ENCODE results near the gene SLC39A2.

Gene SLC39A2

DNA sequence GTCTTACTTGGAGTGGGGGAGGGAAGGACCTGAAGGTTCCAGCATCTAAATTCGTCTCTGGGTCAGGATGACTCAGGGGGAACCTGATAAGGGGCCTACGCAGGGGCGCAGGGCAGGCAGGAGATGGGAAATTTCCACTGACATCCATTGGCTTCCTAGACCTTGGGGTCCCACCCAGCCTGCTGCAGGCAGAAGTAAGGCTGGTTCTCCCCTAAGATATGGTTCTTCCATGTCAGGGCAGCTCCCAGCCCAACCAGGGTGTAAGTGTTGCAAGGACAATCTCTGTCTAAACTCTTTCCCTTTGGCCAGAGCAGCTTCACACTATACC lies 27.9 kb downstream of the SLC39A2 start:
- peaks cover 59% of the 10 kb centered on the region for H3K27me3 ChIP-seq
- H3K27ac ChIP-seq, result no peak overlapping the region
- no peak overlapping the region for H3K4me3 ChIP-seq (ENCODE audit: low read depth in 1 of 2, low read length in 1 of 2)
- H3K4me1 ChIP-seq (ENCODE audit: control insufficient read depth in 1 of 2, insufficient read depth in 1 of 2, low read depth in 1 of 2, low read length in 1 of 2), result peaks cover 7 to 16% of the 10 kb centered on the region in 2 experiments
- TF ChIP-seq, protein P1, sequence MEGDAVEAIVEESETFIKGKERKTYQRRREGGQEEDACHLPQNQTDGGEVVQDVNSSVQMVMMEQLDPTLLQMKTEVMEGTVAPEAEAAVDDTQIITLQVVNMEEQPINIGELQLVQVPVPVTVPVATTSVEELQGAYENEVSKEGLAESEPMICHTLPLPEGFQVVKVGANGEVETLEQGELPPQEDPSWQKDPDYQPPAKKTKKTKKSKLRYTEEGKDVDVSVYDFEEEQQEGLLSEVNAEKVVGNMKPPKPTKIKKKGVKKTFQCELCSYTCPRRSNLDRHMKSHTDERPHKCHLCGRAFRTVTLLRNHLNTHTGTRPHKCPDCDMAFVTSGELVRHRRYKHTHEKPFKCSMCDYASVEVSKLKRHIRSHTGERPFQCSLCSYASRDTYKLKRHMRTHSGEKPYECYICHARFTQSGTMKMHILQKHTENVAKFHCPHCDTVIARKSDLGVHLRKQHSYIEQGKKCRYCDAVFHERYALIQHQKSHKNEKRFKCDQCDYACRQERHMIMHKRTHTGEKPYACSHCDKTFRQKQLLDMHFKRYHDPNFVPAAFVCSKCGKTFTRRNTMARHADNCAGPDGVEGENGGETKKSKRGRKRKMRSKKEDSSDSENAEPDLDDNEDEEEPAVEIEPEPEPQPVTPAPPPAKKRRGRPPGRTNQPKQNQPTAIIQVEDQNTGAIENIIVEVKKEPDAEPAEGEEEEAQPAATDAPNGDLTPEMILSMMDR (IDR thresholded peaks at IDR 0.05), result no peak
- no peaks in the 10 kb centered on the region for H3K9me3 ChIP-seq
- no peaks in the 10 kb centered on the region for H3K36me3 ChIP-seq

DNA sequence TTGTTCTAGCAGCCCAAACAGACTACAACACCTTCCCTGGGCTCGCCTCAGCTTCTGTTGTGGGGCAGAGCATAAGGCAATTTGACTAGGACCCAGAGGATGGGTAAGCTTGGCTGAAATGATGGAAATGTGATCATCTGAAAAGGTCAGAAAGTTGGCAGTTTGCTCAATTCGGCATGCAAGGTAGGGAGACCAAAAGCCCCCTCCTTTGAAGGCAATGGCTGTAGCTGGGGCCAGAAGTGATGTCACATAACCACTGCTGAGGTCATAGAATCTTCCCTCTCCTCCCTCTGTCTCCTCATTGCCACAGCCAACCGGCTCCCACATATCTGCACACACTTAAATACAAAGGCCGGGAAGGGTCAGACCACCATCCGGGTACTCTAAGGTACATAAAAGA lies 30.8 kb downstream of the SLC39A2 start, which contains the start of gene TPPP2:
TSS of gene TPPP2 (plus strand) at position 301 of the 400 bp plus-strand sequence. CDS start 365 bp downstream, outside the sequence.
- no peak within 1 kb of the TSS for H3K27ac ChIP-seq
- peaks cover 0 to 7% of the 10 kb centered on the region in 2 experiments for H3K4me1 ChIP-seq (ENCODE audit: control insufficient read depth in 1 of 2, insufficient read depth in 1 of 2, low read depth in 1 of 2, low read length in 1 of 2)
- no peaks in the 10 kb centered on the region for H3K36me3 ChIP-seq
- H3K27me3 ChIP-seq, result peaks cover 29% of the 10 kb centered on the region
- H3K4me3 ChIP-seq (ENCODE audit: low read depth in 1 of 2, low read length in 1 of 2), result no peak within 1 kb of the TSS
- no peaks in the 10 kb centered on the region for H3K9me3 ChIP-seq
- TF ChIP-seq, protein P1 (IDR thresholded peaks at IDR 0.05), result no peak

DNA sequence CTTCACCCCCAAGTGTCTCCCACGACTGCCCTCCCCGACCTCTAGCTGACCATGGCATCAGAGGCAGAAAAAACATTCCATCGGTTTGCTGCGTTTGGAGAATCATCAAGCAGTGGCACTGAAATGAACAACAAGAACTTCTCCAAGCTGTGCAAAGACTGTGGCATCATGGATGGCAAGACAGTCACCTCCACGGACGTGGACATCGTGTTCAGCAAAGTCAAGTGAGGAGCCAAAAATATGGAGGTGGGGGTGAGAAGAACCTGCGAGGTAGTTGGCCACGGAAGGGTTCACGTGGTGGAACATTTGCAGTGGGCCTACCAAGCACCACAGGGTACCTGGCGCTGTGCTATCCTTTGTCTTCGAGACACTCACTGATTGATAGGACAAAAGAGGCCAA lies 31.4 kb downstream of the SLC39A2 start:
- TF ChIP-seq, protein P1 (IDR thresholded peaks at IDR 0.05), result no peak
- Histone ChIP-seq H3K4me1 (ENCODE audit: control insufficient read depth in 1 of 2, insufficient read depth in 1 of 2, low read depth in 1 of 2, low read length in 1 of 2) (peaks cover 0 to under 1% of the 10 kb centered on the region in 2 experiments), H3K9me3 (no peaks in the 10 kb centered on the region), H3K4me3 (ENCODE audit: low read depth in 1 of 2, low read length in 1 of 2) (no peak overlapping the region), H3K27ac (no peak overlapping the region), H3K36me3 (no peaks in the 10 kb centered on the region), H3K27me3 (peaks cover 23% of the 10 kb centered on the region)

DNA sequence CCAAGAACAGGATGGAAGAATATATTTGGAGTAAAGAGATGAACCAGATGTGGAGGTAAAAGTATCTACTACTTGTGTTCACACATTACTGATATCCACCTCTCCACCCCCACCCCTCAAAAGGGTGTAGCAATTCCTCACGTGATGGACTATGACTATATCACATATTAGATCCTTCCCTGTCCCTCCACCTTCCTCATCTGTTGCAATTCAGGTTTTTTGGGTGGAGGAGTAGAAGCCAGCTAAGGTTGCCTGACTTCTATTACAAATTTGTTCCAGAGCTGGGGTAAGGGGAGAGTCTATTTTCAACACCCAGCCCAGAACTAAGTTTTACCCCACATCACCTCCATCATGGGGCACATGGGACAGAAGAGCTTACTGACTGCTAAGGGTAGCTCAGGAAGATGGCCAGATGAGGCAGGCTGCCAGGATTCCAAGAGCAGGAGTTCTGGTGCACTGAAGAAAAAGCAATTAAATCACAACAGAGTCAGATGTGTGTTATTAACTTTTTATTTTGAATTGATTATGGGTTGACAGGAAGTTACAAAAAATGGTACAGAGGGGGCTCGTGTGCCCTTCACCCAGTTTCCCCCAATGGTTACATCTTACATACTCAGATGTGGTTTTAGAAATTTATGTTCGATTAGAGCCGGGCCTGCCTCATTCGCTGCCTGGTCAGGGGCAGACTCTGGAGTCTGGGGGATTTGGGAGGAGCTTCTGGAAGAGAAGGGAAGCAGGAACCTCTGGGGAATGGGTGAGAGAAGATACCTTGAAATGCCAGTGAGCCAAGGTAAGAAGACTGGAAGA lies 33.4 kb downstream of the SLC39A2 start:
- peaks cover 3% of the 10 kb centered on the region for H3K27me3 ChIP-seq

DNA sequence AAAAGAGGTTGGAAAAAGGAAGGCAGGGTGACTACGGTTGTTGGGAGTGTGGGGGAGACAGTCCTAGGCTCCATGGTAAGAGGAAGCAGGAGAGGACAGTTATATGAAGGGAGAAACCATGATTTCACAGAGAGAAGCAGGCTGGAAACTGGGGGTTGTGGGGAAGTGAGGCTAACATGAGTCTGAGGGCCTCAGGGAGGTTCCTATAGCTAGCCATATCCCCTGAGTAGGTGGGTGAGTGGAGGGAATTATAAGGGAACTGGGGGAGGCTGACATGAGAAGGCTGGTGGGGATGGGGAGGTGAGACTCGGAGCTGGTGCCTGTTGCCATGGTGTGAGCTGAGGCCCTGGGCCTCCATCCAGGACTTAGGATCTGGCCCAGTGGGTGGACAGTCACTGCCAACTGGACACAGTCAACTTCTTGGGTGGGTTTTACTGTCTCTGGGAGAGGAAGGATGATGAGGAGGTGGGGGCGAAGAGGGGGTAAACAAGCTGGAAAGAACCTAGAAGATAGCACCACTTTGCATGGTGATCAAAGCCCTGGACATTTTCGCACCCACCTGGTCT lies 34.1 kb downstream of the SLC39A2 start:
- no peaks in the 10 kb centered on the region for H3K36me3 ChIP-seq
- H3K27me3 ChIP-seq, result no peaks in the 10 kb centered on the region
- no peak overlapping the region for H3K4me3 ChIP-seq (ENCODE audit: low read depth in 1 of 2, low read length in 1 of 2)
- no peaks in the 10 kb centered on the region for H3K4me1 ChIP-seq (ENCODE audit: control insufficient read depth in 1 of 2, insufficient read depth in 1 of 2, low read depth in 1 of 2, low read length in 1 of 2)
- H3K9me3 ChIP-seq, result no peaks in the 10 kb centered on the region
- H3K27ac ChIP-seq, result no peak overlapping the region
- TF ChIP-seq, protein P1 (IDR thresholded peaks at IDR 0.05), result no peak

More for the DNA sequence above, 33.4 kb downstream of the SLC39A2 start:
- no peak overlapping the region for H3K27ac ChIP-seq
- no peaks in the 10 kb centered on the region for H3K4me1 ChIP-seq (ENCODE audit: control insufficient read depth in 1 of 2, insufficient read depth in 1 of 2, low read depth in 1 of 2, low read length in 1 of 2)
- TF ChIP-seq, protein P1 (IDR thresholded peaks at IDR 0.05), result no peak
- no peaks in the 10 kb centered on the region for H3K36me3 ChIP-seq
- no peak overlapping the region for H3K4me3 ChIP-seq (ENCODE audit: low read depth in 1 of 2, low read length in 1 of 2)
- no peaks in the 10 kb centered on the region for H3K9me3 ChIP-seq

All from neutrophil (primary cell).